Stimulated activated CD8-positive, alpha-beta memory T cell treated with anti-CD3 and anti-CD28 coated beads, Interleukin-7, amount 100 ng/mL, for 24 hours (primary cell): Measurements from ENCODE around the gene SLC9A4.

ENCODE experiments used
- DNase-seq: peaks from one replicate; pipeline ENCODE4 v3.0.0-alpha.2; 2020; ENCODE audit warnings: low read depth

The SLC9A4 gene

DNA sequence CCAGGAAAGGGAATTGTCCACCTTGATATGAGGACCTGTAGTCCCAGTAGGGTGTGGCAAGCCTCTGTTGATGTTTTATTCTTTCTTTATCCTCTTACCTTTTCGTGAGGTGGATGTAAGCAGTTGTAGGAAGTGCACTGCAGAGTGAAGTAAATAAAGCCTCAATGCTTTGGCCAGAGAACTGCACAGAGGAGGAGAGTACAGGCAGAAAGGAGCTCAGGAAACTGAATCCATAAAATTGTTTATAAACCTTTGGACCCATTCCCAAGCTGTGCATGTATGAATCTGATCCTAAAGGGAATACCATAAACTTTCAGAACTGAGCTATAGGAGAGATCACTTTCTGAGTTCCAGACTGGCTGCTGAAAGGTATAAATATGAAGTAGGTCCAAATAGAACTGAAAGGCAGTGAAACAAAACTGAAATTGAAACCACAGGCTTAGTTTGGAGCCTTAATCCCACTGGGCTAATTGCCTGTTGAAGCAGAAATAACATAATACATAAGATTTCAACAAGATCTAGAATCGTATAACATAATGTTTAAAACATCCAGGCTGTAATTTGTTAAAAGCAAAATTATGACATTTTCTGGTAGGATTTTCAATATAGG is 17.9 kb upstream of the SLC9A4 start:
- no peak for DNase-seq

DNA sequence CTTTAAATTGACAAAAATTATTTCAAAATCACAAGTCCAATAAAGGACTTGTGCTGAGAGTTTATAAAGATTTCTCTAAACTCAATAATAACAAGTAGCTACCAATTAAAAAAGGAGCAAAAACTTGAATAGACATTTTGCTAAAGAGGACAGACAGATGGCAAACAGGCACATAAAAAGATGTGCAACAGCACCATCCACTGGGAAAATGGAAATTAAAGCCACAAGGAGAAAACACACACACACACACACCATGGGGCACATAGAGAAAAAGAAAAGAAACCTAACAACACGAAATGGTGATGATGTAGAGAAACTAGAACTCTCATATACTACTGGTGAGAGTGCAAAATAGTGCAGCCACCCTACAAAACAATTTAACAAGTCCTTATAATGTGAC is 12.6 kb upstream of the SLC9A4 start:
- DNase-seq = no peak

DNA sequence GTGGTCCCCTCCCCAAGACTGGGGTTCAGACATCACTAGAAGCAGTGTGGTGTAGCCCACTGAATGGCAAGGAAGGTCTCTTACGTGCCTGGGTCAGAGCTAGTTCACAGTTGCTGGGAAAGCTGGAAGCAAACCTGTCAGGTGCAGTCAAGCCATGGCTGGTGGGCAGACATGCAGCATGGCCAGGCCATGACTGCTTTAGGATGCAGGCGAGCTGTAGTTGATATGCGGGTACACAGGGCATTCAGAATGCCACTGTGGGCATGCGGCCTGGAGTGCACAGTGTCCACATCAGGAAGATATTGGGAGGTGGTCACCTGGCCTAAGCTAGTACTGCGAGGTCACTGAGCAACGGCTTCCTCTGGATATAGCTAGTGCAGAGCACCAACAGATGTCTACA is 11.8 kb upstream of the SLC9A4 start:
- DNase-seq = no peak

DNA sequence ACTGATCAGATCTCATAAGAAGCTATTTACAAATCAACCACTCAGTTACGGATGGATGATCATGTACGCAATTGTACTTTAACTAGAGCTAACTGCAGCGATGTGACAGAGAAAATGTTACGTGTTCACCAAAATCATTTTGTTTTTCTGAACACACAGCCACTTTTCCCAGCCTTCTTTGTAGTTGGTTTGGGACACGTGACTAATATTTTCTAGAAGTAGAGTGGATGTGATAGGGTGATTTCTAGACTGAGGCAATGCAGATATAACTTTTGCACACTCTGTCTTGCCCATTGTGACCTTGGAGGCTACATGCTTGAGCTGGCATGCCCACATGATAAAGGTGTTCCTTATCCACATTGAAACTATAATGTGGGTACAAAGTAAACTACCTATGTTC is 9.9 kb upstream of the SLC9A4 start:
- DNase-seq = no peak

GRCh38 chr2:102470168-102470567 is 2.9 kb upstream of the SLC9A4 start:
- DNase-seq = no peak

DNA sequence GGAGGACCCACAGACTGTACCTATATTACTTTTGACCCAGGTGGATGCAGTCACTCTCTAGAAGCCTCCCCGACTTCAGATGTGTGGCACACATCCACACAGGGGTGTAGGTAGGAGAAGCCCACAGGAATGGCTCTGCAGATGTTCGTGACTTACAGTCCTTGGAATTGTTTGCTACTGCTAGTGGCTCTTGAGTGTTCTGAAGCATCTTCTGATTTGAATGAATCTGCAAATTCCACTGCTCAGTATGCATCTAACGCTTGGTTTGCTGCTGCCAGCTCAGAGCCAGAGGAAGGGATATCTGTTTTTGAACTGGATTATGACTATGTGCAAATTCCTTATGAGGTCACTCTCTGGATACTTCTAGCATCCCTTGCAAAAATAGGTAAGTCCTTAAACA is 605 bp downstream of the SLC9A4 start:
- no peak for DNase-seq

DNA sequence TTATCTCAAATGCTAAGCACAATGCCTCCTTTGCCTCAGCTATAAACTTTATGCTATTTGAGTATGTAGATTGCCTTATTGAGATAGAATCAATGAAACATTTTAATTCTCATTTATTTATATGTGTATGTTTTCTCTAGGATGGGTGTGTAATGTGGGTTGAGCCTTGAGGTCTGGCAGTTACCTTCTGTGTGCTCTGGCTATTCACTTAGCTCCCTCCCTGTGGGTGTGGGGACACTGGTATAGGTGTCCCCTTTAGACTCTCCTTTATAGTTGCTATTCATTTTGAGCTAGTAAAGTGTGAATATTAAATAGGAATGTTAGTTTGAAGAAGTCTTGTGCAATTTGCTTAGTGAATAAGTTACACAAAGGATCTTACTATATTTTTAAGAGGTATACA is 1.8 kb downstream of the SLC9A4 start:
- no peak for DNase-seq

- no peak for DNase-seq
These were observed 5.9 kb downstream of the SLC9A4 start for GRCh38 chr2:102478686-102479470.

GRCh38 chr2:102480285-102481195 is 7.5 kb downstream of the SLC9A4 start:
- DNase-seq = no peak

DNA sequence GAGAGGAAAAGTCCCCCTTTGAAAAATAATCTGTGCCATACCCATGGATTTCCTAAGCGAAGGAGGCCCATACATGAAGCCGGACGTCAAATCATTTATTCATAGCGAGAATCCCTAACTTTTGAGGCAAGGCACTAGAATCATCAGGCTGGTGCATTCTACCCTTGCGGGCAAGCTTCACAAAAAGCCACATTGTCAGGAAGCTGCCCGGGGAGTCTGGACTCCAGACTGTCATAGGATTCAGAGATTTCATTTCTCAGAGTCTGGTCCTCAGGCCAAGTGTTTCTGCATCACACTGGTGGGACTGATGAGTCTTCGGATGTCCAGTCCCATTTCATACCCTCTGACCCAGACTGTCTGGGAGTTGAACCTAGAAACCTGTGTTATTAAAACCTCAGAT is 8.9 kb downstream of the SLC9A4 start:
- no peak for DNase-seq

- no peak for DNase-seq
These were observed 10.1 kb downstream of the SLC9A4 start for GRCh38 chr2:102483086-102483485.

GRCh38 chr2:102484310-102485061 is 11.5 kb downstream of the SLC9A4 start:
- DNase-seq = no peak

DNA sequence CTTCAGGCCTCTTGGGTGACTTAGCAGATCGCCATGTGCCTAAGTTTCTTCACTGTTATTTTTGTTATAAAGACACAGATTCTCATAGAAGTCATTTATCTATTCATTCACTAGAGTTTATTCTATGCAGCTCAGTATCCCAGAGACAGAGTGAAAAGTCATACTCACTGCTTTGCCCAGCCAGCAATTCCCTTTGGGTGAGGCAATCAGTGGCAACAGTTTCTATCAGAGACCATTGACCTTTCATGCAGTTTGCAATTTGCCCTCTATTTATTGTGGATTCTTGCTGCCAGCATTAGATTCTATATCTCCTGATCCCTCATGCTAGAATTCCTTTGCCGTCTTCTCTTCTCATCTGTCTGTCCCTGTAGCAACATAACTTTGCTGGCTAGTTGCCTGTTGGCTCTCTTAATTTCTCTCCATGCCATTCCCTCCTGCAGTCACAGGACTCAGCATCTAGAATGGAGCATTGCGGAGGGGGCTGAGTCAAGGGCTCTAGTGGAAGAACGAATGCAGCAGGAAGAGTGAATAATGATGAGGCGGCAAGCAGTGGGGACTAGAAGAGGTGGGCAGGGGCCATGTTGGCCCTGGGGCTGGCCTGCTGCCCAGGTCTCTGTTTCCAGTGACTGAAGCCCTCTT is 12.2 kb downstream of the SLC9A4 start:
- DNase-seq = no peak

GRCh38 chr2:102486941-102487702 is 14.1 kb downstream of the SLC9A4 start:
- no peak for DNase-seq

- no peak for DNase-seq
These were observed 14.9 kb downstream of the SLC9A4 start for GRCh38 chr2:102487761-102488462.

GRCh38 chr2:102489646-102490045 is 16.6 kb downstream of the SLC9A4 start:
- no peak for DNase-seq

- no peak for DNase-seq
These were observed 19.0 kb downstream of the SLC9A4 start for GRCh38 chr2:102492006-102492405.

GRCh38 chr2:102494570-102494969 is 21.5 kb downstream of the SLC9A4 start:
- no peak for DNase-seq

DNA sequence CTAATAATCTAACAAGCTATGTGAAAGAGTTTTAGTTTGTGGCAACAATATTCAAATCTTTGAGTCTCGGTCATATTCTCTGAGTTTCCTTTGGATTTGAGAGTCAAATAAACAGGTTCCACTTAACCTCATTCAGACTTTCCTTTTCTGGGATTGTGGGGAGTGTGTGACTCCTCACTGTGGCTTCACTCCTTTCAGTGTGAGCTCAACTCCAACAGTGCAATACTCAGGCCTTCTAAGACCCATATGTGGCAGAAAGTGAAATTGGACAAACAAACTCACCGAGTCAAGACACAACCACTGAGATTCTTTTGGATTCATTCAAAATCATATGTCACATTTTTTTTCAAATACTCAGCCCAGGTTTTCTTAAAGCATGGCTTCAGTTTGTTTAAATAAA is 25.4 kb downstream of the SLC9A4 start:
- DNase-seq = no peak

- DNase-seq = no peak
These were observed 26.5 kb downstream of the SLC9A4 start for GRCh38 chr2:102499558-102499957.
